HL-60/S4 treated with phorbol 12-myristate 13-acetate at 8.2 ng/mL for 4 days and 3 days (cell line): Measurements from ENCODE around the gene ACTG1.

Source experiments
- in situ Hi-C: fragments of 300-500 bp; cut with MboI; formaldehyde crosslinking; loops from 2 replicates; pipeline ENCODE4 v1.15.0; 2022; ENCODE audit warnings: low sequenced_read_pairs

ACTG1 gene

GRCh38 chr17:81468111-81468769 is 44.4 kb downstream of the ACTG1 start:
- in situ Hi-C loops: no loop called here

- in situ Hi-C loops: no loop called here
Measured at GRCh38 chr17:81466564-81467472, 45.8 kb downstream of the ACTG1 start.

- in situ Hi-C loops: no loop called here
Measured at GRCh38 chr17:81465910-81466309, 46.7 kb downstream of the ACTG1 start.

- in situ Hi-C loops: no loop called here
Measured at GRCh38 chr17:81464586-81464985, 48.0 kb downstream of the ACTG1 start.

GRCh38 chr17:81463506-81463905 is 49.1 kb downstream of the ACTG1 start:
- in situ Hi-C loops: no loop called here

GRCh38 chr17:81462506-81463125 is 50.0 kb downstream of the ACTG1 start:
- in situ Hi-C loops: no loop called here

- in situ Hi-C loops: no loop called here
Measured at GRCh38 chr17:81461607-81462500, 50.7 kb downstream of the ACTG1 start.

GRCh38 chr17:81460856-81461460 is 51.6 kb downstream of the ACTG1 start:
- in situ Hi-C loops: no loop called here
